GM19043 (cell line): ENCODE data around the gene NAXD.
"Not testable (repeated sequence)": the region's sequence is repeated elsewhere in the genome, so short reads cannot be mapped to it uniquely, and the experiment has no call there.

Experiments used
- ATAC-seq: cut with Tn5 transposase; IDR thresholded peaks from one replicate; pipeline ENCODE4 v1.9.1; 2021; ENCODE audit warnings: low read depth; ENCODE audit not compliant: unreplicated experiment

The NAXD gene

GRCh38 chr13:110627761-110628476, 12.6 kb downstream of the NAXD start:
- ATAC-seq, result no peak

- ATAC-seq, result no peak
These were observed 13.1 kb downstream of the NAXD start for GRCh38 chr13:110628477-110628793.

- no peak for ATAC-seq
These were observed 13.8 kb downstream of the NAXD start for GRCh38 chr13:110628952-110629701.

GRCh38 chr13:110629735-110630134, 14.4 kb downstream of the NAXD start:
- no peak for ATAC-seq

GRCh38 chr13:110630566-110631119, 15.3 kb downstream of the NAXD start:
- ATAC-seq, result no peak

- ATAC-seq, result not testable (repeated sequence)
These were observed 16.9 kb downstream of the NAXD start for GRCh38 chr13:110632255-110632654.

- no peak for ATAC-seq
These were observed 18.4 kb downstream of the NAXD start for GRCh38 chr13:110633776-110634175.

- no peak for ATAC-seq
These were observed 19.2 kb downstream of the NAXD start for GRCh38 chr13:110634558-110634957.

- ATAC-seq, result no peak
These were observed 20.2 kb downstream of the NAXD start for GRCh38 chr13:110635405-110636002.

- no peak for ATAC-seq
These were observed 20.7 kb downstream of the NAXD start for GRCh38 chr13:110636053-110636475.

GRCh38 chr13:110636701-110637201, 21.4 kb downstream of the NAXD start:
- ATAC-seq, result no peak

- ATAC-seq, result no peak
These were observed 21.9 kb downstream of the NAXD start for GRCh38 chr13:110637275-110637674.

GRCh38 chr13:110637747-110638146, 22.4 kb downstream of the NAXD start:
- ATAC-seq, result no peak

GRCh38 chr13:110638257-110638656, 22.9 kb downstream of the NAXD start:
- ATAC-seq, result no peak

- no peak for ATAC-seq
These were observed 23.8 kb downstream of the NAXD start for GRCh38 chr13:110638814-110639806.

- no peak for ATAC-seq
These were observed 24.6 kb downstream of the NAXD start for GRCh38 chr13:110639935-110640334.

GRCh38 chr13:110640591-110641029, 25.3 kb downstream of the NAXD start:
- ATAC-seq, result no peak

GRCh38 chr13:110641055-110642015, 26.0 kb downstream of the NAXD start:
- ATAC-seq, result no peak
